Activated CD4-positive, alpha-beta memory T cell treated with anti-CD3 and anti-CD28 coated beads, Interleukin-2, amount 10 ng/mL, durations not matched to agents 7 days and 5 days (primary cell): Measurements from ENCODE around the gene MAP6. TPM values are rescaled to one million over a fixed set of nuclear protein-coding genes. Genes with fewer than 3 reads are reported as not detected.

Experiments
- CTCF ChIA-PET: fragments of 350-600 bp; sonication (Branson Sonifier 250); formaldehyde crosslinking; loops from one replicate; lab custom pipeline; 2021; ENCODE audit warnings: antibody characterized with exemption, inconsistent platforms; lab: Charles Lee
- POLR2A ChIA-PET: fragments of 350-600 bp; sonication (Branson Sonifier 250); formaldehyde crosslinking; loops from one replicate; lab custom pipeline; 2021; ENCODE audit warnings: antibody characterized with exemption; lab: Charles Lee
- DNase-seq: peaks from one replicate; pipeline ENCODE4 v3.0.0-alpha.2; 2020
- H3K27ac Mint-ChIP-seq: one replicate; pipeline ENCODE4 v1.8.0; 2021; ENCODE audit warnings: mild to moderate bottlenecking, mixed read lengths
- H3K27me3 Mint-ChIP-seq: one replicate; pipeline ENCODE4 v1.8.0; 2021; ENCODE audit warnings: mixed read lengths
- H3K36me3 Mint-ChIP-seq: one replicate; pipeline ENCODE4 v1.8.0; 2021; ENCODE audit warnings: low read depth, mixed read lengths
- H3K4me1 Mint-ChIP-seq: one replicate; pipeline ENCODE4 v1.8.0; 2021; ENCODE audit warnings: mixed read lengths
- H3K4me3 Mint-ChIP-seq: one replicate; pipeline ENCODE4 v1.8.0; 2021; ENCODE audit warnings: mild to moderate bottlenecking, mixed read lengths
- H3K9me3 Mint-ChIP-seq: one replicate; pipeline ENCODE4 v1.8.0; 2021; ENCODE audit warnings: mixed read lengths
- total RNA-seq, 2 experiments: library from RNA; stranded (reverse); gene quantifications; one replicate each; pipeline ENCODE4 v1.2.3, GENCODE V29; 2021

Gene MAP6
- total RNA-seq, 2 experiments from 2014 or later, result 1.5 to 1.6 TPM

DNA sequence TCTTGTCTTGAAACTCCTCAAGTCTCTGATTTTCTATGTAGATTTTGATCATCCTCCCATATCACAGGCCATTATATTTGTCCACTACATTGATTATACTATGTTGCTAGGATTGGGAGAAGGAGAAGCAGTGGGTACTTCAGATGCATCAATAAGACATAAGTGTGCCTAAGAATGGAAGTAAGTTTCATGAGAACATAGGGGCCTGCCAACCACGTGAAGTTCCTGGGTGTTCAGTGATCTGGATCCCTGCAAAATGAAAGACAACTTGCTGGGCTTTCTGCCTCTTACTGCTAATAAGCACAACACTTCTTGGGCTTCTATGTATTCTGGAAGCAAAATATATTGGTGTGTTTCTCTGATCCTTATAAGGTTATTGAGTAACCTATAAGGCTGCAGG is 89.0 kb downstream of the MAP6 start:
- ChIA-PET POLR2A (no interaction called here), CTCF (interaction anchor here (1.5 kb wide), 1 partner anchor 10 kb away, joined by 4 read pairs; no protein-coding TSS in a partner anchor)
- H3K27ac Mint-ChIP-seq, result no peak overlapping the region

DNA sequence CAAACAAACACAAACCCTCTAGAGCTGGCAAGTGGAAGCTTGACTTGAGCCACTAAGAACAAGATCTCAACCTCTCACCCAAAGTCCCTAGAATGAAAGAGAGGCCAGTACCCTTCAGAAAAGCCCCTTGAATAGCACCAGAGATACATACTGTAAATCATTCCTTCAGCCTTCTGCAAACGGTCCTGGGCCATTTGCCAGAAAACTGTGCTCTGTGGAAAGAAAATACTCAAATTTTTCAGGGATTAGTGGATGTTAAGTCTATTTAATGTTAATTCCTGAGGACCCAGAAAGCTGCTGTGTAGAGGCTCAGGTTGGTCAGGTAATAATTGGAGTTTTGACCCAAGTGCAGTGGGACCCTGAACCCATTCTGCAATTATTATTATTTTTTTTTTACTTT is 89.9 kb downstream of the MAP6 start:
- peaks cover 32% of the 10 kb centered on the region for H3K4me1 Mint-ChIP-seq
- CTCF ChIA-PET, result interaction anchor here (1.5 to 1.6 kb wide), 5 partner anchors 9 to 134 kb away, joined by 3 to 5 read pairs (median 4); no protein-coding TSS in a partner anchor
- POLR2A ChIA-PET, result no interaction called here

More for the DNA sequence above, 89.0 kb downstream of the MAP6 start:
- Mint-ChIP-seq H3K36me3 (no peaks in the 10 kb centered on the region), H3K4me3 (no peak overlapping the region), H3K9me3 (no peaks in the 10 kb centered on the region), H3K27me3 (peaks cover under 1% of the 10 kb centered on the region), H3K4me1 (peaks cover 36% of the 10 kb centered on the region)
- DNase-seq, result no peak

DNA sequence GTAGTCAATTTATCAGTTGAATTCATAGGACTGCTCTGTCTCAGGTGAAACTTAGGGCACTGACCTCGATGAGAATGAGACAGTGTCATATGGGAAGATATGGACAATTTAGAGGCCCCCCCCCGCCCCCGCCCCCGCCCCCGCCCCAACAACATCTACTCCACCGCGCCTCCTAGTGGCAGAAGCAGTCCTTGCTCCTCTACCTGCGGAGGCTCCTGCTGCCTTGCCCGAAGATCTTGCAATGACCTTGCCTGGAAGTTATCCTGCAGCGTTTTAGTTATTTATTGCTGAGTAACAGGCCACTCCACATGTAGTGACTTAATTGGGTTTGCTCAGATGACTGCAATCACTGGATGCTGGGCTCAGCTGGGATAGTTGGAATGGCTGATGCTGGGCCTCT is 91.6 kb downstream of the MAP6 start:
- no peaks in the 10 kb centered on the region for H3K27me3 Mint-ChIP-seq
- no peak overlapping the region for H3K4me3 Mint-ChIP-seq
- peaks cover 3% of the 10 kb centered on the region for H3K36me3 Mint-ChIP-seq
- peaks cover 21% of the 10 kb centered on the region for H3K4me1 Mint-ChIP-seq
- H3K27ac Mint-ChIP-seq, result no peak overlapping the region
- peak; percentile 57 for DNase-seq
- ChIA-PET CTCF (interaction anchor here (0.6 to 1.8 kb wide), 9 partner anchors 10 to 188 kb away, joined by 3 to 5 read pairs (median 3); no protein-coding TSS in a partner anchor), POLR2A (no interaction called here)
- H3K9me3 Mint-ChIP-seq, result no peaks in the 10 kb centered on the region

More for the DNA sequence above, 89.9 kb downstream of the MAP6 start:
- Mint-ChIP-seq H3K27ac (no peak overlapping the region), H3K36me3 (no peaks in the 10 kb centered on the region), H3K9me3 (no peaks in the 10 kb centered on the region), H3K4me3 (no peak overlapping the region), H3K27me3 (no peaks in the 10 kb centered on the region)
- no peak for DNase-seq

DNA sequence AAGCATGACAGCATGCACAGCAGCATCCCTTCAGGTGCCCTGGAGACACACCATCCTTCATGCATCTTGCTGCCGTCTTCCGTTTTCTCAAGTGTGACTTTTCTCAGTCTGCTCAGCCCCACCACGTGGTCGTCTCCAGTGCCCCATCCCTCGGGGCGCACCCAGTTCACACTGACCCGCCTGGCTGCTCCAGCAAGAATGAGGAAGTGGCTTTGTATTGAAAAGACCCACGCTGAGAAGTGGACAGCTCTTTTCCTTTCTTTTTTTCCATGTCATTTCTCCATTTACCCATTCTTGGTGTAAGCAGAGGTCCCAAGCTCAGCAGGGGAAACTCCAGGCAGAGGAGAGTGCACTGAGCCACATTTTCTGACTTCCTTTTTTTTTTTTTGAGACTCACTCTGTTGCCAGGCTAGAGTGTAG is 92.3 kb downstream of the MAP6 start:
- no peak overlapping the region for H3K27ac Mint-ChIP-seq
- no peaks in the 10 kb centered on the region for H3K9me3 Mint-ChIP-seq
- no peaks in the 10 kb centered on the region for H3K27me3 Mint-ChIP-seq
- ChIA-PET CTCF (interaction anchor here (0.5 to 1.8 kb wide), 6 partner anchors 11 to 912 kb away, joined by 3 to 9 read pairs (median 4); no protein-coding TSS in a partner anchor), POLR2A (interaction anchor here (1.3 to 4.4 kb wide), 2 partner anchors 9 to 15 kb away, joined by 4 to 19 read pairs; partner anchors contain the start of gene SERPINH1)
- H3K4me1 Mint-ChIP-seq, result peaks cover 14% of the 10 kb centered on the region
- H3K36me3 Mint-ChIP-seq, result peaks cover 6% of the 10 kb centered on the region
- no peak for DNase-seq
- no peak overlapping the region for H3K4me3 Mint-ChIP-seq

DNA sequence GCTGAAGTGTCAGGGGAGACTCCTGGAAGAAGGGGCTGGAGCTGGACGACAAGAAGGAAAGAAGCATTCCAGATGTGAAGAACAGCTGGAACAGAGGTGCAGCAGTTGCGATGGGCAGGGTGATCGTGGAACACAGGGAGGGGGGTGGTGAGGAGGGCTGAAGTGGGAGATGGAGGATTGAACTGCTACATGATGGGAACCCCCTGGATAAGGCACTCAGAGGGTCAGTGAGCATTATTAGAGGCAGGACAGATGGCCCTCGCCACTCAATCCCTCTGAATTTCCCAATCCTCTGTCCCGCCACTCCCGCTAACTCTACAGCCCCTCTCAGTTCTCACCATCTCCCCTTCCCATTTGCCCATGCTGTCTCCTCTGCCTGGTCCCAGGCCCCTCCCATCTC is 92.8 kb downstream of the MAP6 start:
- no peak overlapping the region for H3K4me3 Mint-ChIP-seq
- no peaks in the 10 kb centered on the region for H3K9me3 Mint-ChIP-seq
- ChIA-PET CTCF (interaction anchor here (0.5 to 3.2 kb wide), 6 partner anchors 10 to 913 kb away, joined by 3 to 14 read pairs (median 4); partner anchors contain the start of gene SERPINH1), POLR2A (interaction anchor here (1.3 to 4.4 kb wide), 2 partner anchors 9 to 14 kb away, joined by 4 to 19 read pairs; partner anchors contain the start of gene SERPINH1)
- H3K36me3 Mint-ChIP-seq, result peaks cover 6% of the 10 kb centered on the region
- no peak overlapping the region for H3K27ac Mint-ChIP-seq
- no peak for DNase-seq
- no peaks in the 10 kb centered on the region for H3K27me3 Mint-ChIP-seq
- peaks cover 13% of the 10 kb centered on the region for H3K4me1 Mint-ChIP-seq

DNA sequence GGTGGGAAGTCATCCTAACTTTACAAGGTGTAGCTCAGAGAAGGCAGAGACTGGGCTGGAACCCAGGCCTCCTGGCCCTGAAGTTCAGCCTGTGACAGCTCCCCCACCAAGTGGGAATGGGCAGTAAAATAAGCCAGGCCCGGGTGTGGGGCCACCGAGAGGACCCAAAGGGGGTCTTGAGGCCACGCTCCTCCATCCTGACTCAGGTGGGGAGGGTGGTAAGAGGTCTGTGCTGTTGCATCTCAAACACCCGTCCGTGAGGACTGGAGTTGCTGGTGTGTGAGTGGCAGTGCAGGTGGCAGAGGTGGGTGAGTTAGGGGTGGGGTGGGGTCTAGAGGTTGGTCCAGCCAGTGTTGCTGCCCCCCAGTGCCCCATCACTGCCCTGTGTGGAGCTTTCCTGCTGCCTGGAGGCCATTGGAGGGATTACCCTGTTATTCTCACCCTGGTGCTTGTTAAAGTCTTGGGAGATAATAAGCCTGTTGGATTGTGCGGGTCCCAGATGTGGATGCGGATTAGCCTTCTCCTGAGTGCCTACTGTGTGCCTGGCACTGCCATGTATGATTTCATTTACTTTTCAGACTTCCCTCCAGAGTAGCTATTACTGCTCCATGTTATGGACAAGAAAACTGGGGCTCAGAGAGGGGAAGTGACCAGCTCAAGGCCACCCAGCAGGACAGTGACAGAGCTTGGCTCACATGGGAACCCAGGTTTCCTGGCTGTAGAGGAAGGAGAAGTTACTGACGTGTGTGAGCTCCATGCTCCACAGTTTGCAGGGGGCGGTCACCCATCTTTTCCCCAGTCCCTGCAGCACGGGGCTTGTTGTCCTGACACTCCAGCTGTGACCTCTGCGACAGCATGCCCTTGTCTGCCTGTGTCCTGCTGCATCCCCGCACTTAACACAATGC is 93.9 kb downstream of the MAP6 start:
- H3K4me3 Mint-ChIP-seq, result no peak overlapping the region
- H3K36me3 Mint-ChIP-seq, result peaks cover 6% of the 10 kb centered on the region
- H3K27me3 Mint-ChIP-seq, result no peaks in the 10 kb centered on the region
- H3K27ac Mint-ChIP-seq, result no peak overlapping the region
- no peaks in the 10 kb centered on the region for H3K9me3 Mint-ChIP-seq
- peaks cover 9% of the 10 kb centered on the region for H3K4me1 Mint-ChIP-seq
- DNase-seq, result no peak
- POLR2A ChIA-PET, result interaction anchor here (1.3 to 4.4 kb wide), 2 partner anchors 8 to 13 kb away, joined by 4 to 19 read pairs; partner anchors contain the start of gene SERPINH1
- CTCF ChIA-PET, result interaction anchor here (0.6 to 3.2 kb wide), 5 partner anchors 14 to 306 kb away, joined by 3 to 14 read pairs (median 4); partner anchors contain the start of gene SERPINH1

DNA sequence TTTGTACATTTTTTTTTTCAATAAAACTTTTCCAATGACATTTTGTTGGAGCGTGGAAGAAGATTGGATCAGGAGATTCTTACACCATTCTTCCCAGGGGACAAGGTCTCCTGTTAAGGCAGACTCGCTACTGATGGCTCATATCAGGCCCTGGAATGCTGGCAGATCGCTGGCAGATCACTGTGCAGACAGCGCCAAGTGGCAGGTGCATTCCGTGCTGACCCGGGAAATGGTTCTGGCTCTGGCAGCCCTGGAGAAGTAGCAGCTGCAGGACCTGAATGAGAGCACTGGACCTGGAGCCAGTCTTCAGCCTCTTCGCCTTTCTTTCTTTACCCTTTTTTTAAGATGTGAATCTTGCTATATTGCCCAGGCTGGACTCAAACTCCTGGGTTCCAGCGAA is 96.1 kb downstream of the MAP6 start:
- Mint-ChIP-seq H3K27me3 (no peaks in the 10 kb centered on the region), H3K4me3 (no peak overlapping the region), H3K4me1 (peaks cover 7% of the 10 kb centered on the region), H3K27ac (no peak overlapping the region), H3K9me3 (no peaks in the 10 kb centered on the region), H3K36me3 (peaks cover 15% of the 10 kb centered on the region)
- ChIA-PET CTCF (interaction anchor here (3.2 kb wide), 1 partner anchor 12 kb away, joined by 14 read pairs; the partner anchor contains the start of gene SERPINH1), POLR2A (interaction anchor here (4.4 kb wide), 1 partner anchor 11 kb away, joined by 19 read pairs; the partner anchor contains the start of gene SERPINH1)
- no peak for DNase-seq

DNA sequence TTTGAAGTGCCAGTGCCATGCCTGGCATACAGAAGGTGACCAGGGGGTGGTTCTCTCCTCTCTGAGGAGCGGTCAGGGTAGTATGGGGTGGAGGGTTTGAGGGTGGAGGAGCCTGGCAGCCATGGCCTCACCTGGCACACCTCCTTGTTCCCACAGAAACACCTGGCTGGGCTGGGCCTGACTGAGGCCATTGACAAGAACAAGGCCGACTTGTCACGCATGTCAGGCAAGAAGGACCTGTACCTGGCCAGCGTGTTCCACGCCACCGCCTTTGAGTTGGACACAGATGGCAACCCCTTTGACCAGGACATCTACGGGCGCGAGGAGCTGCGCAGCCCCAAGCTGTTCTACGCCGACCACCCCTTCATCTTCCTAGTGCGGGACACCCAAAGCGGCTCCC is 97.2 kb downstream of the MAP6 start:
- H3K9me3 Mint-ChIP-seq, result no peaks in the 10 kb centered on the region
- no peak overlapping the region for H3K27ac Mint-ChIP-seq
- no peaks in the 10 kb centered on the region for H3K27me3 Mint-ChIP-seq
- ChIA-PET POLR2A (interaction anchor here (1.3 kb wide), 1 partner anchor 9 kb away, joined by 7 read pairs; the partner anchor contains the start of gene SERPINH1), CTCF (no interaction called here)
- H3K4me3 Mint-ChIP-seq, result no peak overlapping the region
- no peak for DNase-seq
- H3K4me1 Mint-ChIP-seq, result peaks cover 6% of the 10 kb centered on the region
- peaks cover 15% of the 10 kb centered on the region for H3K36me3 Mint-ChIP-seq

DNA sequence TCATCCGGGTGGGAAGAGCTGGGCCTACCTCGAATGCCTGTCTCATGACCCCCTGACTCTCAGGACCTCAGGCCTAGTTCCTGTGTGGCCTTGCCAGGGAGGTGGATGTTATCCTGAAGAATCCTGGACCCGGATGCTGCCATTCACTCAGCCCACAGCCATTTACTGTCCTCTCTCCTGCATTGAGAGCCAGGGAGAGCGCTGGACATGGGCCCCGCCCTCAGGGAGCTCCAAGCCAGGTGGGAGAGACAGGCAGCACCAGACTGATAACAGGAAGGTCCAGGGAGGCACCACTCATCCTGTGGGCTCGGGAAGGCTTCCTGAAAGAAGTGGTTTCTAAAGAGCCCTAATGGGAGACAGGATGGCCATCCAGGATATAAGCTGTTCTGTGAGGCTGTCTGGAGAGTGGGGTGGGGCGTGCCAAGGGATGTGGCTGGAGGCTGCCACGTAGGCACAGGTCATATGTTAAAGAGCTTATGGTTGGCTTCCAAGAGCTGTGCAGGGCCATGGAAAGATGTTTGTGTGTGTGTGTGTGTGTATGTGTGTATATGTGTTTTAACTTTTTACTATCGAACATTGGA is 98.2 kb downstream of the MAP6 start:
- ChIA-PET POLR2A (interaction anchor here (1.3 kb wide), 2 partner anchors 8 to 9 kb away, joined by 3 to 7 read pairs; partner anchors contain the start of gene SERPINH1), CTCF (no interaction called here)
- H3K27me3 Mint-ChIP-seq, result no peaks in the 10 kb centered on the region
- no peak overlapping the region for H3K4me3 Mint-ChIP-seq
- peaks cover 15% of the 10 kb centered on the region for H3K36me3 Mint-ChIP-seq
- no peak overlapping the region for H3K27ac Mint-ChIP-seq
- no peaks in the 10 kb centered on the region for H3K9me3 Mint-ChIP-seq
- DNase-seq, result no peak
- peaks cover 4% of the 10 kb centered on the region for H3K4me1 Mint-ChIP-seq

DNA sequence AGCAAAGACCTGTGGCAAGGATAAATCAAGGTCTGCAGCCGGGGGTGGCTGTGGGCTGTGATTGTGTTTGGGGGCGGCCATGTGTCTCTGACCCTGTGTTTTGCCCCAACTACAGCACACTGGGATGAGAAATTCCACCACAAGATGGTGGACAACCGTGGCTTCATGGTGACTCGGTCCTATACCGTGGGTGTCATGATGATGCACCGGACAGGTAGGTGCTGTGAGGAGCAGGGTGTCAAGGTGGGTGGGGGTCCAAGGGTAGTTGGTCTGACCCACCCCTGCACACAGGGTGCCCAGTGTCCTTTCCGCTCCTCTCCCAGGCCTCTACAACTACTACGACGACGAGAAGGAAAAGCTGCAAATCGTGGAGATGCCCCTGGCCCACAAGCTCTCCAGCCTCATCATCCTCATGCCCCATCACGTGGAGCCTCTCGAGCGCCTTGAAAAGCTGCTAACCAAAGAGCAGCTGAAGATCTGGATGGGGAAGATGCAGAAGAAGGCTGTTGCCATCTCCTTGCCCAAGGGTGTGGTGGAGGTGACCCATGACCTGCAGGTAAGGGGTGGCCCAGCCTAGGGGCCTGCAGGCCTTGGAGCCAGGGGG is 100.1 kb downstream of the MAP6 start:
- no peak for DNase-seq

DNA sequence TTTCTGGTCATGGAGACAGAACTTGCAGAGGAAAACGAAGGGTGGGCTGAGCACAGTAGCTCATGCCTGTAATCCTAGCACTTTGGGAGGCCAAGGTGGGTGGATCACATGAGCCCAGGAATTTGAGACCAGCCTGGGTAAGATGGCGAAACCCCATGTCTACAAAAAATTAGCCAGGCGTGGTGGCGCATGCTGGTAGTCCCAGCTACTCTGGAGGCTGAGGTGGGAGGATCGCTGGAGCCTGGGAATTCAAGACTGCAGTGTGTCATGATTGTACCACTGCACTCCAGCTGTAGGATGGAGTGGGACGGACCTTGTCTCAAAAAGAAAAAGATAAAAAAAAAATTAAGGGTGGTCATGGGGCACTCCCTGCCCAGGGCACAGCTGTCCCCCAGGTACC is 100.9 kb downstream of the MAP6 start:
- Mint-ChIP-seq H3K36me3 (peaks cover 15% of the 10 kb centered on the region), H3K27ac (no peak overlapping the region), H3K27me3 (no peaks in the 10 kb centered on the region), H3K4me3 (no peak overlapping the region), H3K4me1 (peaks cover 11% of the 10 kb centered on the region), H3K9me3 (no peaks in the 10 kb centered on the region)
- DNase-seq, result no peak
- CTCF ChIA-PET, result interaction anchor here (1.2 to 1.7 kb wide), 2 partner anchors 10 to 28 kb away, joined by 4 to 5 read pairs; no protein-coding TSS in a partner anchor
- POLR2A ChIA-PET, result interaction anchor here (1.0 kb wide), 1 partner anchor 14 kb away, joined by 3 read pairs; no protein-coding TSS in a partner anchor

More for the DNA sequence above, 100.1 kb downstream of the MAP6 start:
- POLR2A ChIA-PET, result interaction anchor here (1.0 kb wide), 1 partner anchor 15 kb away, joined by 3 read pairs; no protein-coding TSS in a partner anchor
- CTCF ChIA-PET, result no interaction called here
- Mint-ChIP-seq H3K4me1 (peaks cover 5% of the 10 kb centered on the region), H3K9me3 (no peaks in the 10 kb centered on the region), H3K27ac (no peak overlapping the region), H3K36me3 (peaks cover 15% of the 10 kb centered on the region), H3K27me3 (no peaks in the 10 kb centered on the region), H3K4me3 (no peak overlapping the region)

DNA sequence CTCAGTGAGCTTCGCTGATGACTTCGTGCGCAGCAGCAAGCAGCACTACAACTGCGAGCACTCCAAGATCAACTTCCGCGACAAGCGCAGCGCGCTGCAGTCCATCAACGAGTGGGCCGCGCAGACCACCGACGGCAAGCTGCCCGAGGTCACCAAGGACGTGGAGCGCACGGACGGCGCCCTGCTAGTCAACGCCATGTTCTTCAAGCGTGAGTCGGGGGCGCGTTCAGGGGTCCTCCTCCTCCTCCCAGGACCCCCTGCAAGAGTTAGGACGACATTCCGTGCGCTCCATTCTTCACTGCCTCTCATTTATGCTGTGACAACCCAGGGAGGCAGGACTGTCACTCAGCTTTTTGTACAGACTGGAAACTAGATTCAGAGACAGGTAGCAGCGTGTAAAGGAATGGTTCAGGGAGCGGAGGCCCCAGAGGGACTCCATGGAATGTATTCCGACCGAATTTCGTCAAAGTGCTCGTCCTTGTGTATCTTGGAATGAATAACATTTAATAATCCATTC is 102.0 kb downstream of the MAP6 start:
- H3K27ac Mint-ChIP-seq, result no peak overlapping the region
- no peaks in the 10 kb centered on the region for H3K27me3 Mint-ChIP-seq
- no peak overlapping the region for H3K4me3 Mint-ChIP-seq
- H3K9me3 Mint-ChIP-seq, result no peaks in the 10 kb centered on the region
- ChIA-PET POLR2A (interaction anchor here (1.0 kb wide), 1 partner anchor 9 kb away, joined by 4 read pairs; no protein-coding TSS in a partner anchor), CTCF (interaction anchor here (1.2 to 1.7 kb wide), 2 partner anchors 11 to 29 kb away, joined by 4 to 5 read pairs; no protein-coding TSS in a partner anchor)
- DNase-seq, result no peak
- H3K36me3 Mint-ChIP-seq, result peaks cover 12% of the 10 kb centered on the region
- peaks cover 21% of the 10 kb centered on the region for H3K4me1 Mint-ChIP-seq
